NCI-H748 (cell line): ENCODE measurements around the gene CHMP1A.
A peak's percentile ranks its signal among the peaks of the same experiment; 100 is the strongest.
"Not testable (repeated sequence)": the region's sequence is repeated elsewhere in the genome, so short reads cannot be mapped to it uniquely, and the experiment has no call there.

Source experiments
- DNase-seq: peaks from one replicate; lab custom pipeline; 2025; ENCODE audit not compliant: unreplicated experiment; lab: John Stamatoyannopoulos, UW

CHMP1A gene

GRCh38 chr16:89661215-89661614, 3.7 kb upstream of the CHMP1A start:
- DNase-seq, result no peak

GRCh38 chr16:89660146-89660545, 2.6 kb upstream of the CHMP1A start:
- DNase-seq, result no peak

GRCh38 chr16:89658221-89658879, 842 bp upstream of the CHMP1A start:
- DNase-seq, result peak; percentile 28

GRCh38 chr16:89656435-89657121, 930 bp downstream of the CHMP1A start:
- no peak for DNase-seq

- DNase-seq, result no peak
These were observed 2.4 kb downstream of the CHMP1A start for GRCh38 chr16:89655062-89655643.

- DNase-seq, result no peak
These were observed 3.7 kb downstream of the CHMP1A start for GRCh38 chr16:89653656-89654295.

GRCh38 chr16:89651584-89651983, 5.9 kb downstream of the CHMP1A start:
- no peak for DNase-seq

GRCh38 chr16:89646906-89647305, 10.6 kb downstream of the CHMP1A start:
- no peak for DNase-seq

GRCh38 chr16:89646270-89646669, 11.2 kb downstream of the CHMP1A start:
- no peak for DNase-seq

GRCh38 chr16:89645122-89645521, 12.4 kb downstream of the CHMP1A start:
- no peak for DNase-seq

GRCh38 chr16:89643769-89644300, 13.7 kb downstream of the CHMP1A start:
- DNase-seq, result no peak

GRCh38 chr16:89642574-89642973, 14.9 kb downstream of the CHMP1A start:
- DNase-seq, result no peak

GRCh38 chr16:89641458-89642119, 15.9 kb downstream of the CHMP1A start:
- no peak for DNase-seq

- DNase-seq, result no peak
These were observed 18.1 kb downstream of the CHMP1A start for GRCh38 chr16:89639385-89639784.

GRCh38 chr16:89638455-89638854, 19.1 kb downstream of the CHMP1A start:
- DNase-seq, result no peak

GRCh38 chr16:89637379-89637778, 20.1 kb downstream of the CHMP1A start:
- DNase-seq, result no peak

GRCh38 chr16:89636663-89637062, 20.8 kb downstream of the CHMP1A start:
- no peak for DNase-seq

- not testable (repeated sequence) for DNase-seq
These were observed 22.8 kb downstream of the CHMP1A start for GRCh38 chr16:89634463-89635385.

- DNase-seq, result no peak
These were observed 24.4 kb downstream of the CHMP1A start for GRCh38 chr16:89633064-89633631.
